Vagina (tissue), 2 donors: ENCODE measurements around the gene UBE2F.

Experiments
- CTCF ChIP-seq, 3 experiments: fragments of 450-650 bp in 2 of 3; fragments of 200-600 bp in 1 of 3; sonication (generic) in 1 of 3; IDR thresholded peaks; one replicate each; pipeline ENCODE4 v1.5.1; 2017 to 2019; ENCODE audit warnings: antibody characterized with exemption in 3 of 3, mild to moderate bottlenecking in 2 of 3, moderate library complexity in 2 of 3
- POLR2A ChIP-seq, 2 donors: fragments of 450-650 bp; IDR thresholded peaks; one replicate each; pipeline ENCODE4 v1.6.1; 2017; ENCODE audit warnings: antibody characterized with exemption in 2 of 2, mild to moderate bottlenecking in 2 of 2, moderate library complexity in 2 of 2
- POLR2AphosphoS5 ChIP-seq, 2 donors: sonication (generic); formaldehyde crosslinking; IDR thresholded peaks; one replicate each; pipeline ENCODE4 v1.9.0; 2017; ENCODE audit warnings: antibody characterized with exemption in 2 of 2, mild to moderate bottlenecking in 2 of 2, low read depth in 1 of 2; ENCODE audit not compliant: insufficient read depth in 1 of 2

GRCh38 chr2:237920673-237921072, 46.1 kb upstream of the UBE2F start:
- TF ChIP-seq POLR2AphosphoS5 (IDR thresholded peaks at IDR 0.05; ENCODE audit: insufficient read depth in 1 of 2, low read depth in 1 of 2) = no peak
- TF ChIP-seq CTCF (IDR thresholded peaks at IDR 0.05) = no peak
- TF ChIP-seq POLR2A (IDR thresholded peaks at IDR 0.05) = no peak
